ENCODE results near the gene UST.

Gene UST

GRCh38 chr6:148746363-148747144 is at the start of gene UST:
Gene UST (plus strand): TSS chr6:148747030. CDS start chr6:148747431, 401 bp downstream.
- peak in 1 of 2 donors; percentile 41 for DNase-seq (ENCODE audit: low read depth in 2 of 2, low spot score in 1 of 2)

GRCh38 chr6:148697895-148698440 is 48.9 kb upstream of the UST start:
- no peak for DNase-seq (ENCODE audit: low read depth in 2 of 2, low spot score in 1 of 2)

GRCh38 chr6:148698671-148699180 is 48.1 kb upstream of the UST start:
- no peak for DNase-seq (ENCODE audit: low read depth in 2 of 2, low spot score in 1 of 2)

DNA sequence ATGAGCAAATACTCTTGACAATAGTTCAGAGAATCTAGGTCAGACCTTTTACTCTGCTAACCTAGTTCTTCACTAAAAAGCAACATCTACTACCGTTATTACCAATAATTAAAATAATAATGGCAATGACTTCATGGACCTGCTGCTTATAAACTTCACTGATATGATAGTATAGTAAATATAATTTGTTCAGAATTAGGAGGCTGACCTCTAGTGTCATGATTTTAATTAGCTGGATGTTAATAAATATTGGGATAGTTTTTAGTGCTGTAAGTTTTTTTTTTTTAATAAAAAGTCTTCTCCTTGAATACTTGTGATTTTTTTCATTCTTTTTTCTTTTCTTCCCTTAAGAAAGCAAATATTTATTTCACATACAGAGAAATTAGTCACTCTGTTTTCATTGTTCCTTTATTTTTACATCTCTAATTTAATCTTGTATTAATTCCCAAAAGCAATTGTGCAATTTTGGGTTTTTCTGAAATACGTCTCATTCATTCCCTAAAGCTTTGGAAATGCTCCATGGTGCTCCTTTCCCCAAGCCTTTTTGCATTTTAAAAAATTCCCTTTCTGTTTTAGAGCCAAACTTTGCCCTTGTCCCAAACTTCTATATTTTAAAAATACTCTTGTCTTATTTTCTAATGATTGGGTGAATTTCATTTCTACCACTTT is 46.6 kb upstream of the UST start:
- DNase-seq (ENCODE audit: low read depth in 2 of 2, low spot score in 1 of 2): no peak

- DNase-seq (ENCODE audit: low read depth in 2 of 2, low spot score in 1 of 2): no peak
Measured at GRCh38 chr6:148700741-148701311, 46.0 kb upstream of the UST start.

DNA sequence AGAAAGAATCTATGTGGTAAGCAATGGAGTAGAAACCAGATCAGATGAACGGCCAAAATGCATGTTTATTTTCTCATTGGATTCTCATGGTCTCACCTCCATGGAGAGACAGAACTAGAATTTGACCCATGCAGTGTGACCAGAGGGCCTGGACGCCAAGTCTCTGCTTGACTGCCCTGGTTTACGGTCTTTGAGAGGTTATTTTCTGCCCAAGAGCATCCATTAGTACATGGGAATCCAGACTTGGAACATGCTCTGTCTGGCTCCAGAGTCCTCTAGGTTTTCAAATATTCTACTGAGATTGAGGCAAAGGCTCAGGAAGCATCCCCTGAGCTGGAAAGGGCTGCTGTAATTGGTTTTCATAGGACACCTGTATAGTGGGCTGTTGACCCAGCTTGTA is 45.5 kb upstream of the UST start:
- DNase-seq (ENCODE audit: low read depth in 2 of 2, low spot score in 1 of 2): no peak

DNA sequence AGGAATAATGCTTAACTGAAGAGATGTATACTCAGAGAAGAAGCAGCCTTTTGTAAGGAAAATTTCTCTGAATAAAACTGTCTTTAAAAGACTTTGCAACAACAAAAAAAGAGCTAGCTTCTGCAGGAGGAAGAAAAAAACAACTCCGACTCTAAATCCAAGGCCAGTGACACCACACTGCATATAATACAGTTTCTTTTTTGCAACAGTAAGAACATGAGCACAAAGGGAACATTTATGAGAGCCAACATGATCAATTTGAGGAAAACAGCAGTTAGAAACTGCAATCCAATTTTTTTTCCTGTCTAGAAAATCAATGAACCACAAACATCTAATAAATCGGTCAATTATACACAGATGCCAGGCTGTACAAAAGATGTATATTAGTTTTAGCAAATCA is 42.9 kb upstream of the UST start:
- DNase-seq (ENCODE audit: low read depth in 2 of 2, low spot score in 1 of 2): no peak

DNA sequence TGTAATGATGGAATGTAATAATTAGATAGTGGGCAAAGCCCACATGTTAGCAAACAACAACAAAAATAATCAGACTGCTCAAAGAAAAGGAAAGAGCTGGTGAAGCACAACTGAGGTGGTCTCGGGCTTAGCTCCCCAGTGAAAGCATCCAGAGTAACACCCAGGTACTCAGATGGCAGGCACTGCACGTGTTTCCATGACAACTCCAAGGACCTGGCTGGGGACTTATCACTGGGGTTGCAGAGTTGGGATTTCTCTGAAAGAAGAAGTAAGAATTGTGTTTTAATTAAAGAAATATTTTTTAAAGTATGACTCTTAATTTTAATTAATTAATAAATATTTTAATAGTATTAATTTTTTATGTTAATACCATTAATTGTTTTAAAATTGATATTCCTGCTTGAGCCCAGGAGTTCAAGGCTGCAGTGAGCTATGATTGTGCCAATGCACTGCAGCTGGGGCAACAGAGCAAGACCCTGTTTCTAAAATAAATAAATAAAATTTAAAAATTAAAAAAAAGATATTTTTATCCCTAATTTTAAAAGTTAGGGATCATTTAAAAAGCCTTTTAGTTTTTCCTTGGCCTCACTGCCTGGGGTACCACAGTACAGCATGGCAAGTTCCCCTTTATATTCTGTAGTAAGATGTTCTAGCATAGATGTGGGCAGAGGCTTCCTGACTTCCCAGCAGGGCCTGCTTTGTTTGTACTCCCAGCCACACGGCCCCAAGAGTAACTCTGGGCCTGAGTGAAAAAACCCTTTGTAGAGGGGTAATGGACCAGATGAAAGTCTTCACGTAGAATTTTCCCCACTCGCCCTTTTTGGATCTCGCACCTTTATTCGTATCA is 42.2 kb upstream of the UST start:
- DNase-seq (ENCODE audit: low read depth in 2 of 2, low spot score in 1 of 2): no peak

GRCh38 chr6:148708707-148709106 is 38.1 kb upstream of the UST start:
- DNase-seq (ENCODE audit: low read depth in 2 of 2, low spot score in 1 of 2): no peak

DNA sequence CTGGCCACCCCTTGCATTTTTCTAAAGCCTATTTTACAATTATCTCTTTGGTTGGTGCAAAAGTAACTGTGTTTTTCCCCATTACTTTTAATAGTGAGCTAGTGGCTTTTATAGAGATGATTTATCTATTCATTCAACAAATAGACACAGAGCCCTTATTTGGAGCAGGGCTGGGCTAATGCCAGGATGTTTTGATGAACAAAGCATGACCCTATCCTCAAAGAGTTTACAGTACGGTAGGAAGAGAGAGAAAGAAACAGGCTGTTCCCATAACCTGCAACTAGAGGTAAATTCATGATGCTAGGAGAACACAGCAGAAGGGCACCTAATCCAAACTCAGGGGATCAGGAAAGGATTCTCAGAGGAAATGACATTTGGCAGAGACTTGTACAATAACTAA is 37.3 kb upstream of the UST start:
- DNase-seq (ENCODE audit: low read depth in 2 of 2, low spot score in 1 of 2): no peak

GRCh38 chr6:148711833-148712654 is 34.8 kb upstream of the UST start:
- no peak for DNase-seq (ENCODE audit: low read depth in 2 of 2, low spot score in 1 of 2)

DNA sequence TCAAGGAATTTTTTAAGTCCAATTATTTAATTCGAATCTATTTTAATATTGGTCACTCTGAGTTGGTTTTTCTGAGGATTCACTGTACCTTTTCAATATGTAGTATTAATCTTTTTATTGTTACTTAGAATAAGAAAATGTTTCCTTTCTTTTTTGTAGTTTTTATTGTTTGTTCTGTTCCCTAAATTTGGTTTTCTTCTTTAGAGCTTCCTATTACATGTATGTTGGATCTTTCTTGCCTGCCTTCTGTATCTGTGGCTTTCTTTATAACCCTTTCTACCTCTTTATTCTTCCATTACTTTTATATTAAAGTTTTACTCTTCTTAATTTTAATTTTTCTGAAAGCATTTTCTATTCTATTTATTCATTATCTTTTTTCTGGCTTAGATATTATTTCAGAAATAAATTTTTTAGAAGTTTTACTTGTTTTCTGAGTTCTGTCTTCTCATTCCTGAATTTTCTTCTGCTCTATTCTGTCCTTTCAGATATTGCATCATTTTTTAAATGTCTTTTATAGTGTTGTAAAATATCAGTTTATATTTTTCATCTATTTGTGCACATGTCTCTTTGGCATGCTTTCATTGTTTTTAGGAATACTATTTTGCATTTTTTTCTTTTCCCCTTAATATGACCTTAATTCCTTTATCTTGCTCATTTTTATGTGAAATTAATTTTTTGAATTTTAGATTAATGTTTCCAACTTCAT is 33.6 kb upstream of the UST start:
- DNase-seq (ENCODE audit: low read depth in 2 of 2, low spot score in 1 of 2): no peak

GRCh38 chr6:148713921-148714320 is 32.9 kb upstream of the UST start:
- no peak for DNase-seq (ENCODE audit: low read depth in 2 of 2, low spot score in 1 of 2)

- DNase-seq (ENCODE audit: low read depth in 2 of 2, low spot score in 1 of 2): no peak
Measured at GRCh38 chr6:148716811-148717210, 30.0 kb upstream of the UST start.

- no peak for DNase-seq (ENCODE audit: low read depth in 2 of 2, low spot score in 1 of 2)
Measured at GRCh38 chr6:148720406-148720805, 26.4 kb upstream of the UST start.

DNA sequence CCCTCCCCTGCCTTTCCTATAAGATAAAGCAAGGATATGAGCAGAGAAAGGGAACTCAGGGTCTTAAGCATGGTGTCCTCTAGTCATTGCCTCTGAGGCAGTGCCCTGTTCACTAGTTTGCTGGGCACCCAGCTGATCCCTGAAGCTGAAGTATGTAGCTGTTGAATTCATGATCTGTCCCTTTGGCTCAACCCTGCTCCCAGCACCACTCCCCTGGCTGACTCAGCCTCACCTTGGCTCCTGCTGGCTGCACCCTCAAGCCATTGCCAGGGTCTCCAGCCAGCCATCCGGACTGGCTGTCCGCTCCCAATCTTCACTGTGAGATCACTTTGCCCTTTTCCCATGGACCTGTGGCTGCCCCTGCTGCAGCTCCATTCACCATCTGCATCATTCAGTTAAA is 25.9 kb upstream of the UST start:
- no peak for DNase-seq (ENCODE audit: low read depth in 2 of 2, low spot score in 1 of 2)

DNA sequence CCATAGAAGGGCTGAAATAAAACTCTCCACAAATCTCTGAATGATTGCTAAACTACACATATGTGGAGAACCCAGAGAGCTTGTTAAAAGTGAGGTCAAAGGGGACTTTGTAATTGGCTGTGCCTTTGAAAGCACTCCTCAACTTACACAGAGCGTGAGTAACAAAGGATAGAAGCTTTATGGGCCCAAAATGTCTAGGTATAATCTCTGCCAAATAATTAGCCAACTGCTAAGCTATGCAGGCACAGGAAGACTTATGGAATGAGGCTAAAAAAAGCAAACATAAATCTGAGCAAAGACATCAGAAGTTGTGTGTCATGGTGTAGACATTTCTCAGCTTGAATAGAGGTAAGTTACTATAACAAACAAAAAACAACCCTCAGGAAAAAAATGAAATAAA is 23.3 kb upstream of the UST start:
- DNase-seq (ENCODE audit: low read depth in 2 of 2, low spot score in 1 of 2): no peak

GRCh38 chr6:148724428-148724827 is 22.4 kb upstream of the UST start:
- no peak for DNase-seq (ENCODE audit: low read depth in 2 of 2, low spot score in 1 of 2)

- DNase-seq (ENCODE audit: low read depth in 2 of 2, low spot score in 1 of 2): no peak
Measured at GRCh38 chr6:148727104-148727503, 19.7 kb upstream of the UST start.

DNA sequence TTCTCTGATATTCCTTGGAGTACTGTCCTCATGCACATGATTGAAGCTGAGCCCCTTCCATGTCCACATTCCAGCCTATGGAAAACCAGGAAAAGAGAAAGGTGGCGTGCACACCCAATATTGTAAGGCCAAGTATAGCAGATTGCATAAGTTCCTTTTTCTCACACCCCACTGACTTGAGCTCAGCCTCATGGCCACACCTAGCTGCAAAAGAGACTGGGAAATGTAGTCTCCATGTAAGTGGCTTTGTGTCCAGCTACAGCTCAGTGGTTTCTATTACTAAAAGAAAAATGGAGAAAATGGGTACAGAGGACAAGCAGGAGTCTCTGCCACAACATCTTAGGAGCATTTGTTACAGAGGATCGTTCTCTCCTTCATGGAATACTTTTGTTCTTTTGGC is 10.8 kb upstream of the UST start:
- no peak for DNase-seq (ENCODE audit: low read depth in 2 of 2, low spot score in 1 of 2)

Measured in stimulated activated CD8-positive, alpha-beta memory T cell treated with anti-CD3 and anti-CD28 coated beads, Interleukin-4, amount 100 ng/mL, for 4 hours (primary cell).